ENCODE measurements around the gene PRKCE. TPM values are rescaled to one million over a fixed set of nuclear protein-coding genes. Genes with fewer than 3 reads are reported as not detected.

The PRKCE gene
- total RNA-seq, 4 donors from 2014 or later: 5.9 to 21.2 (median 18.5) TPM

GRCh38 chr2:46145017-46145416, 493.5 kb downstream of the PRKCE start:
- ATAC-seq: no peak
- Histone ChIP-seq H3K4me3 (no peak overlapping the region), H3K36me3 (peaks cover 0 to 39% of the 10 kb centered on the region in 2 donors), H3K9me3 (no peaks in the 10 kb centered on the region), H3K27ac (no peak overlapping the region), H3K27me3 (no peaks in the 10 kb centered on the region), H3K4me1 (no peaks in the 10 kb centered on the region)
- TF ChIP-seq POLR2AphosphoS5 (IDR thresholded peaks at IDR 0.05) (no peak), EP300 (IDR thresholded peaks at IDR 0.05) (no peak), CTCF (IDR thresholded peaks at IDR 0.05) (no peak), POLR2A (IDR thresholded peaks at IDR 0.05) (no peak)
- 80 to 86% methylated on average over 1 to 4 of the region's 5 CpGs for WGBS, 2 donors (ENCODE audit: low coverage in 1 of 2)

- H3K27ac ChIP-seq: no peak overlapping the region
- peaks cover 0 to 41% of the 10 kb centered on the region in 2 donors for H3K36me3 ChIP-seq
- H3K27me3 ChIP-seq: no peaks in the 10 kb centered on the region
- no peaks in the 10 kb centered on the region for H3K9me3 ChIP-seq
- no peak for TF ChIP-seq POLR2AphosphoS5 (IDR thresholded peaks at IDR 0.05)
- TF ChIP-seq CTCF (IDR thresholded peaks at IDR 0.05): no peak
- no peak for TF ChIP-seq EP300 (IDR thresholded peaks at IDR 0.05)
- H3K4me1 ChIP-seq: peaks cover 0 to 2% (median 0%) of the 10 kb centered on the region in 3 donors
- H3K4me3 ChIP-seq: no peak overlapping the region
- ATAC-seq: no peak
Observed at GRCh38 chr2:46145840-46146239, 494.4 kb downstream of the PRKCE start.

- no peak for ATAC-seq
- peaks cover 0 to 52% of the 10 kb centered on the region in 2 donors for H3K36me3 ChIP-seq
- H3K4me1 ChIP-seq: peaks cover 0 to 4% (median 0%) of the 10 kb centered on the region in 3 donors
Observed at GRCh38 chr2:46146866-46147502, 495.5 kb downstream of the PRKCE start.

GRCh38 chr2:46147626-46148368, 496.3 kb downstream of the PRKCE start:
- no peaks in the 10 kb centered on the region for H3K9me3 ChIP-seq
- H3K4me1 ChIP-seq: peaks cover 0 to 4% (median 0%) of the 10 kb centered on the region in 3 donors
- peaks cover 0 to 61% of the 10 kb centered on the region in 2 donors for H3K36me3 ChIP-seq
- no peaks in the 10 kb centered on the region for H3K27me3 ChIP-seq
- TF ChIP-seq EP300 (IDR thresholded peaks at IDR 0.05) (no peak), CTCF (IDR thresholded peaks at IDR 0.05) (no peak)
- ATAC-seq: no peak
- WGBS, 2 donors (ENCODE audit: low coverage in 1 of 2): 95 to 97% methylated on average over 2 to 3 of the region's 6 CpGs
- no peak overlapping the region for H3K27ac ChIP-seq
- H3K4me3 ChIP-seq: no peak overlapping the region

More at GRCh38 chr2:46146866-46147502, 495.5 kb downstream of the PRKCE start:
- Histone ChIP-seq H3K4me3 (no peak overlapping the region), H3K27me3 (no peaks in the 10 kb centered on the region), H3K9me3 (no peaks in the 10 kb centered on the region), H3K27ac (no peak overlapping the region)
- WGBS, 2 donors (ENCODE audit: low coverage in 1 of 2): 76 to 82% methylated on average over 4 of the region's 4 CpGs
- TF ChIP-seq CTCF (IDR thresholded peaks at IDR 0.05) (no peak), EP300 (IDR thresholded peaks at IDR 0.05) (no peak), POLR2A (IDR thresholded peaks at IDR 0.05) (no peak), POLR2AphosphoS5 (IDR thresholded peaks at IDR 0.05) (no peak)

- Histone ChIP-seq H3K4me3 (no peak overlapping the region), H3K27me3 (no peaks in the 10 kb centered on the region), H3K4me1 (peaks cover 0 to 4% (median 0%) of the 10 kb centered on the region in 3 donors), H3K9me3 (no peaks in the 10 kb centered on the region), H3K36me3 (peaks cover 0 to 62% of the 10 kb centered on the region in 2 donors), H3K27ac (no peak overlapping the region)
- WGBS, 2 donors (ENCODE audit: low coverage in 1 of 2): 100% methylated on average over 2 of the region's 2 CpGs; no CpG with 5 or more reads in 1 of the 2 donors
- no peak for ATAC-seq
- TF ChIP-seq CTCF (IDR thresholded peaks at IDR 0.05) (no peak), POLR2A (IDR thresholded peaks at IDR 0.05) (no peak), POLR2AphosphoS5 (IDR thresholded peaks at IDR 0.05) (no peak), EP300 (IDR thresholded peaks at IDR 0.05) (no peak)
Observed at GRCh38 chr2:46148369-46148736, 496.9 kb downstream of the PRKCE start.
